Left ventricle myocardium superior (tissue), 1 donor: ENCODE data around the gene KIRREL3. TPM values are rescaled to one million over a fixed set of nuclear protein-coding genes. Genes with fewer than 3 reads are reported as not detected.

ENCODE experiments used
- ATAC-seq: fragments of 200-7000 bp; cut with Tn5 transposase; one replicate; pipeline ENCODE4 v1.9.1; 2020; ENCODE audit warnings: mild to moderate bottlenecking, moderate library complexity
- DNase-seq: peaks from one replicate; pipeline ENCODE4 v3.0.0-alpha.2; 2020
- intact Hi-C: fragments of 100-400 bp; cut with micrococcal nuclease; formaldehyde crosslinking; loops from one replicate; pipeline ENCODE4 v1.11.0; 2022
- total RNA-seq: library from RNA; stranded (reverse); fragmentation: NEBNext Ultra II Directional; extraction: Animal tissue kit (Norgen Biotek cat#: 25700); gene quantifications from one replicate; pipeline ENCODE4 v1.2.1, GENCODE V29; 2021
- donor health status: DM: no; HTN: yes; CAD: no; lungs with severe emphysema.

KIRREL3 gene
- total RNA-seq, 1 donor from 2014 or later = 0.35 TPM

- ATAC-seq (no peak), DNase-seq (no peak)
- intact Hi-C loops = no loop called here
Observed at GRCh38 chr11:126738295-126739031, 262.1 kb downstream of the KIRREL3 start.

- ATAC-seq (no peak), DNase-seq (no peak)
Observed at GRCh38 chr11:126736682-126737572, 263.6 kb downstream of the KIRREL3 start.

GRCh38 chr11:126734752-126735151 is 265.8 kb downstream of the KIRREL3 start:
- ATAC-seq (no peak), DNase-seq (no peak)
- intact Hi-C loops = no loop called here

More at GRCh38 chr11:126736682-126737572, 263.6 kb downstream of the KIRREL3 start:
- intact Hi-C loops = no loop called here

DNA sequence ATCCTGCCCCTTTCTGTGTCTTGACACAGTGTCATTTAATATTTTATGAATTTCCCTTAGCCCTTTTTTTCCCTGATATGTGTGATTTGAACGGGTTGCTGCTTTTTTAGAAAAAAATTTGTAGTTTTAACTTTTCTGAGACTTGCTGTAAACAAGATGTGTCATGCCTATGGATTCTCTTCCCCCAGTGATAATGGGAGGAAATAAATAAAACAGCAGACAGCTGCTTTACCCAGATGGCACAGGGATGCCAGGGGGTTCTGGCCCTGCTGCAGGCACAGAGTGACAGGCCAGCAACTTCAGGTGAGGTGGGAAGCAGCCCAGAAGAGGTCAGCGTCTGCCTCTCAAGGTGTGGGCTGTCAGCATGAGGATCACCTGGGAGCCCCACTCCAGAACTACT is 266.9 kb downstream of the KIRREL3 start:
- ATAC-seq = no peak
- intact Hi-C loops = no loop called here

DNA sequence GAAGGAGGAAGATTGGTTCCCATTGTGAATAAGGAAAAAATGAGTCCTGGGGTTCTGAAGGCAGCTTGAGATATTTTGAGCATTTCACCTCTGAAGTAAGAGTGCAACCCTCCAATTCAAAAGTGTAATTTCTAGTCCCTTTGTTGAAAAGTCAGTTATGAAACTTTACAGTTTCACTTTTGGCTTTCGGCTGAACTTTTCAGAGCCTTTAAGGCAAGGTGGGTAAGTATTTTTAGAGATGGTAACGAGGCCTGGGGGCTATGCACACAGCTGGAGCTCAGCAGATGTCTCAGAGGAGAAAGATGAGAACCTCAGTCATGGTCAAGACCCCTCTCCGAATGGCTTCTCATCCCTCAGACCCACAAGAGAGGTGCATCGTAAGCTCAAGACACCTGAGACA is 267.6 kb downstream of the KIRREL3 start:
- intact Hi-C loops = no loop called here
- no peak for ATAC-seq
- no peak for DNase-seq

More for the DNA sequence above, 266.9 kb downstream of the KIRREL3 start:
- DNase-seq = no peak

GRCh38 chr11:126731576-126732142 is 268.9 kb downstream of the KIRREL3 start:
- ATAC-seq = no peak
- intact Hi-C loops = no loop called here
- no peak for DNase-seq

GRCh38 chr11:126727381-126727780 is 273.2 kb downstream of the KIRREL3 start:
- intact Hi-C loops = no loop called here
- ATAC-seq (no peak), DNase-seq (no peak)

DNA sequence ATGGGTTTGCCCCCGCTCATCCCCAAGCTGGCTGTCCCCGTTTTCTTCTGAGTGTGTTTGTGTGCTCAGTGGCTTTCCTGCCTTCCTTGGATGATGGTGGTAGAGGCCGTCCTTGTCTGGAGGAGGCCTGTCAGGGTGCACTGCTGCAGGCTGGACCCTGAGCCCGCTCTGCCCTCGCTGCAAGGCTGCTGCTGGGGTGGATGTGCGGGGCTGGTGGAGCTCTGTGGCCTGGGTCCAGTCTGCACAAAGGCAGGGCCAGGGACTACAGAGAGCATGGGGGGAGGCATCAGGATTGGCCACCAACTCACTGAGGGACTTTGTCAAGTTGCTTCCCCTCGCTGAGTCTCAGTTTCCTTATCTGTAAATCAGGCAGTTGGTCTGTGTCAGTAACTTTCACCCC is 275.0 kb downstream of the KIRREL3 start:
- intact Hi-C loops = no loop called here
- DNase-seq (no peak), ATAC-seq (no peak)

- no peak for ATAC-seq
- DNase-seq = no peak
- intact Hi-C loops = no loop called here
Observed at GRCh38 chr11:126725043-126725442, 275.5 kb downstream of the KIRREL3 start.

DNA sequence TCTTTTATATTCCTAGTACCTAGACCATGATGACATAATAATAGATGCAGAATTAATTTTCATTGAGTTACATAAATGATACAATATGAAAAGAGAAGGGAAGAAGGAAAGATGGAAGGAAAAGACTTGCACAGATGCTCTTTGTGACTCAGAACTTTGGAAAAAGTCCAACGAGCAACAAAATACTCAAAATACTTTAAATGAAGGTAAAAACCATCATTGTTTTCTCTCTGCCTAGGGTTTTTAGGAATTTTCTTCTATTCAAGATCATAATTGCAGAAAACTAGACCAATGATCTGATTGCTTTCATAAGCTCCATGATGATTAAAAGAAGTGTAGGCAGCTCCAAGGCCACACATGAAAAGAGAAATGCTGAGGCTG is 276.9 kb downstream of the KIRREL3 start:
- ATAC-seq (no peak), DNase-seq (no peak)
- intact Hi-C loops = no loop called here

- intact Hi-C loops = no loop called here
- DNase-seq (no peak), ATAC-seq (no peak)
Observed at GRCh38 chr11:126722956-126723664, 277.5 kb downstream of the KIRREL3 start.

GRCh38 chr11:126722006-126722736 is 278.4 kb downstream of the KIRREL3 start:
- intact Hi-C loops = no loop called here
- ATAC-seq = no peak

DNA sequence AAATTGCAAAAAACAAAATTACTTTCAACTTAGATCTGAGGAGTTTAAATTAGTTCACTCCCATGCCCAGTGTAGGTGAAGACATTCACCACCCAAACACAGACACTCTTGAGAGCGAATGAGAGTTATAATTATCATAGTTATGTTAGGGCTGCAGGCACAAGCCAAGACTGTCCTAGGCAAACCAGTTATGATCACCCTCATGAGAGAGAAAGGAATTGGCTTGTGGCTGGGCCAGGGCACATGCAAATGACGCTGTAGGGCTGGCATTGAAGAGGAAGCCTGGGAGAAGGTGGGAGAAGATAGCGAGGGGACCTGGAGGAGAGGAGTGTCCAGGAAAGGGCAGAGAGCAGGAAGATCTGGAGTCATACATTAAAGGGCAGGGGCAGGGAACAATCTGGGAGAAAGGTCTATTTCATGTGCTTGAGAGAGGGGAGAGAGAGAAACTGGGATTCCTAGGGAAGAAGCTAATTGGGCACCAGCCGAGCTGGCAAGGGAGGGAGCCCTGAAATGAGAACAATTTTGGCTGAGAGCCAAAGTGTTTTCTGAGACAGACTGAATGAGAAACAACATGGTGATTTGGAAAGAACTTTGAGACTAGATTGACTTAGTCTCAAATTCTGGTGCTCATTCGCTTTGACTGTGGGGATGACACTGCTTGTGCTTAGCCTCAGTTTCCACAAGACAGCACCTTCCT is 279.9 kb downstream of the KIRREL3 start:
- no peak for ATAC-seq
- intact Hi-C loops = no loop called here
- DNase-seq = no peak

More at GRCh38 chr11:126722006-126722736, 278.4 kb downstream of the KIRREL3 start:
- no peak for DNase-seq

DNA sequence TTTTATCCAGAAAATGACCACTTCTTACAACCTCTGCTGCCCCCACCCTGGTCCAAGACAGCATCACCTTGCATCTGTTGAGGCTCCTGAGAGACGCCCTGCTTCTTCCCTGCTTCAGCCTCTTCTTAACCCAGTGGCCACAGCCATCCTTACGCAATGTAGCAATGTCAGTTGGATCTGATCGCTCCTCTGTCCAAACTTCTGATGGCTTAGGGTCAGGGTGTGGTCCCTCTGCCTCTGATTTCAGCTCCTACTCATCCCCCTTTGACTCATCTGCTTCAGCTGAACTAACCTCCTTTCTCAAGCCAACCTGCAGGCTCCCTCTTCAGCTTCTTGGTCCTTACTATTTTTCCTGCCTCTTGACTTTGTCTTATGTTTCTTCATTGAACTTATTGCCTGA is 280.8 kb downstream of the KIRREL3 start:
- no peak for ATAC-seq
- no peak for DNase-seq
- intact Hi-C loops = no loop called here

DNA sequence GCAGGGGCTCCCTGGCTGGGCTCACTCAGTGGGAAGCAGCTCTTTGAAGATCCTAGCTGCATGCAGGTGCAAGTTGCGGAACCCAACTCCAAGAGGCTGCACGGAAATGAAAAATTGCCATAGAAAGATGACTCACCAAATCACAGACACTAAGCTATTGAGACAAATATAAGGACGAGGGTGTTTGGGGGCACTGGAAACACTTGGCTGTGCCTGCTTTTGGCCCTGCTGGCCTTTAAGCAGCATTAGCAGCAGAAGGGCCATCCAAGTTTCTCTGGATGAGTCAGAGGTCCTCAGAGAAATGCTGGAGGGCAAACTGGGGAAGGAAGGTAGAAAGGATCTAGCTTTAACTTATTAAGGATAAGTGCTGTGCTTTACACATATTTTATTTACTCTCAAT is 282.3 kb downstream of the KIRREL3 start:
- ATAC-seq (no peak), DNase-seq (no peak)
- intact Hi-C loops = no loop called here

- intact Hi-C loops = no loop called here
- DNase-seq (no peak), ATAC-seq (no peak)
Observed at GRCh38 chr11:126716456-126717083, 284.0 kb downstream of the KIRREL3 start.

DNA sequence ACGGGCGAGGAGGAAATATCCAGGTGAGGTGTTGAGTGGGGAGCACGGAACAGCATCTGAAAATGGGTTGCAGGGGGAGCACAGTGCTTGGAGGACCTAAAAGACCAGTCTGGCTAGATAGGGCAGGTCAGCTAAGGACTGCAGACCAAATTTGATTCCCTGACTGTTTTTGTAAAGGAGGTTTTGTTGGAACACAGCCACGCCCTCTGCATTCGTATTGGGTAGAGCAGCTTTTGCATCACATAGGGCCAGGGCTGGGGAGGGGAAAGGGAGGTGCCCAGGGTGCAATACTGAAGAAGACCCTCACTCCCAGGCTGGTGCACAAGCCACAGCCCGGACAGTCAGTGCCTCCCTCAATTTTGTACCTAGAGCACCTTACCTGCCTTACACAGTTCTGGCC is 286.8 kb downstream of the KIRREL3 start:
- DNase-seq (no peak), ATAC-seq (no peak)
- intact Hi-C loops = no loop called here
